Ovary (tissue), 9 donors: ENCODE results near the gene FAM3B. TPM values are rescaled to one million over a fixed set of nuclear protein-coding genes. Genes with fewer than 3 reads are reported as not detected.

ENCODE experiments used
- DNase-seq, 5 donors: peaks; one replicate each; pipeline ENCODE4 v3.0.0-alpha.2; 2019 to 2020
- H3K27ac ChIP-seq, 2 donors: fragments of 200-600 bp; one replicate each; pipeline versions ENCODE4 v1.5.1 to v1.8.0; 2019 to 2022
- H3K27me3 ChIP-seq: fragments of 200-600 bp; one replicate; pipeline ENCODE4 v1.8.0; 2022
- H3K36me3 ChIP-seq: fragments of 200-600 bp; sonication (generic); one replicate; pipeline ENCODE4 v1.5.1; 2019
- H3K4me1 ChIP-seq: one replicate; pipeline ENCODE4 v1.8.1; 2013; ENCODE audit warnings: mild to moderate bottlenecking, moderate library complexity; ENCODE audit not compliant: insufficient read depth
- H3K4me3 ChIP-seq: fragments of 200-600 bp; sonication (generic); one replicate; pipeline ENCODE4 v1.5.1; 2017
- H3K9me3 ChIP-seq, 2 donors: fragments of 200-600 bp in 1 of 2; sonication (generic) in 1 of 2; one replicate each; pipeline versions ENCODE4 v1.5.1 to v1.8.1; 2013 to 2019; ENCODE audit warnings: mild to moderate bottlenecking in 1 of 2, moderate library complexity in 1 of 2
- EP300 ChIP-seq: sonication (generic); formaldehyde crosslinking; IDR thresholded peaks from one replicate; pipeline ENCODE4 v1.6.1; 2017; ENCODE audit warnings: antibody characterized with exemption
- POLR2A ChIP-seq: fragments of 450-650 bp; IDR thresholded peaks from one replicate; pipeline ENCODE4 v1.6.1; 2017; ENCODE audit warnings: antibody characterized with exemption, mild to moderate bottlenecking, moderate library complexity
- WGBS, 3 donors: extraction: QIAGEN DNeasy Blood & Tissue Kit in 1 of 3; methylation state at CpG; one replicate each; pipeline versions ENCODE4 v1.1.5 to v1.1.7; 2013 to 2017; 5-methylcytosine and 5-hydroxymethylcytosine counted together
- intact Hi-C, 4 donors: fragments of 100-400 bp; cut with DNase I; formaldehyde crosslinking; loops; one replicate each; pipeline versions ENCODE4 v1.11.0 to v1.15.1; 2022 to 2023
- polyA plus RNA-seq, 2 donors: library from polyadenylated mRNA; stranded (reverse); fragments of 200-250 nt in 1 of 2; fragments of 350-450 nt in 1 of 2; fragmentation: Illumina TruSeq in 1 of 2; extraction: RNeasy Lipid Tissue Mini Kit (QIAGEN cat#74804) in 1 of 2; gene quantifications; one replicate each; pipeline ENCODE4 v1.2.3, GENCODE V29; 2013 to 2014
- total RNA-seq, 7 donors: library from RNA; depleted of rRNA in 2 of 7; stranded (reverse); fragments of >200 nt in 2 of 7; fragmentation: NEBNext Ultra II Directional in 3 of 7; extraction: Animal tissue kit (Norgen Biotek cat#: 25700) in 3 of 7; gene quantifications; one replicate each; pipeline versions ENCODE4 v1.1.0 to v1.2.4, GENCODE V29; 2016 to 2023
- TF ChIP-seq, protein P1 (sequence below), 3 donors: fragments of 450-650 bp in 2 of 3; fragments of 200-600 bp in 1 of 3; IDR thresholded peaks; one replicate each; pipeline versions ENCODE4 v1.5.1 to v1.8.0; 2016 to 2022; ENCODE audit warnings: antibody characterized with exemption in 3 of 3, mild to moderate bottlenecking in 1 of 3
- donor health status: DM: no; HTN: no; CAD: no; lungs with moderate emphysema.
- donor health status: DM: no; HTN: no; CAD: no.
- donor health status: Bipolar disorder and iron deficiency.
- donor health status: DM: yes; HTN: yes; CAD: no.
- donor health status: DM: no; HTN: no; CAD: no.
- donor health status: DM: yes; HTN: yes; CAD: no.

Gene FAM3B
- total and polyA plus RNA-seq, 9 donors, result 0.10 to 7.7 (median 1.0) TPM; not detected in 2

DNA sequence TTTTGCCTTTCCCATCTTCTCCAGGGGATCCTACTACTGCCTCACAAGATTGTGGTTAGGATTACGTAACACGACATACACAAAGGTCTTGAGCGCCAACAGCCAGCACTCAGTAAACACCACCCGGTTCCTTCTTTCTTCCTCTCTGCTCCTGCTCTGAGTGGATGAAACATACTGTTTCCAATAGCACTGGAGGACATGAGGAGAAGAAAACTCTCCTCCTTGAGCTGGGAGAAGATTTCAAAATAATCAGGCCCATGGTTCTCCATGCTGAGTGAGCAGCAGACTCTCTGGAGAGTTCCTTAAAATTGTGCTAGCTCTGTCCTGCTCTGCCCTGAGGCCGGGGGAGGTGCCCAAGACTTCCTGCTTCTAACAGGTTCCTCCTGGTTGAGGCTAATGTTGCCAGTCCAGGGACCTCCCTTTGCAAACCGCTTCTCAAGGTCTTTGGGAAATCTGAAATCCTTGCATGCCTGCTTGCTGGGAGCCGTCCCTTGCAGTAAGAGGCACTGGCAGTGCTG, 80.0 kb downstream of the FAM3B start:
- Histone ChIP-seq H3K27ac (no peak overlapping the region), H3K4me1 (no peaks in the 10 kb centered on the region), H3K27me3 (no peaks in the 10 kb centered on the region), H3K4me3 (no peak overlapping the region), H3K9me3 (no peaks in the 10 kb centered on the region), H3K36me3 (no peaks in the 10 kb centered on the region)
- no peak for DNase-seq
- intact Hi-C loops, result no loop called here
- TF ChIP-seq, protein P1, sequence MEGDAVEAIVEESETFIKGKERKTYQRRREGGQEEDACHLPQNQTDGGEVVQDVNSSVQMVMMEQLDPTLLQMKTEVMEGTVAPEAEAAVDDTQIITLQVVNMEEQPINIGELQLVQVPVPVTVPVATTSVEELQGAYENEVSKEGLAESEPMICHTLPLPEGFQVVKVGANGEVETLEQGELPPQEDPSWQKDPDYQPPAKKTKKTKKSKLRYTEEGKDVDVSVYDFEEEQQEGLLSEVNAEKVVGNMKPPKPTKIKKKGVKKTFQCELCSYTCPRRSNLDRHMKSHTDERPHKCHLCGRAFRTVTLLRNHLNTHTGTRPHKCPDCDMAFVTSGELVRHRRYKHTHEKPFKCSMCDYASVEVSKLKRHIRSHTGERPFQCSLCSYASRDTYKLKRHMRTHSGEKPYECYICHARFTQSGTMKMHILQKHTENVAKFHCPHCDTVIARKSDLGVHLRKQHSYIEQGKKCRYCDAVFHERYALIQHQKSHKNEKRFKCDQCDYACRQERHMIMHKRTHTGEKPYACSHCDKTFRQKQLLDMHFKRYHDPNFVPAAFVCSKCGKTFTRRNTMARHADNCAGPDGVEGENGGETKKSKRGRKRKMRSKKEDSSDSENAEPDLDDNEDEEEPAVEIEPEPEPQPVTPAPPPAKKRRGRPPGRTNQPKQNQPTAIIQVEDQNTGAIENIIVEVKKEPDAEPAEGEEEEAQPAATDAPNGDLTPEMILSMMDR (IDR thresholded peaks at IDR 0.05), result no peak
- TF ChIP-seq POLR2A, result no peak
- no peak for TF ChIP-seq EP300
- WGBS, 3 donors, result 44 to 52% (median 46%) methylated on average over 7 of the region's 7 CpGs

DNA sequence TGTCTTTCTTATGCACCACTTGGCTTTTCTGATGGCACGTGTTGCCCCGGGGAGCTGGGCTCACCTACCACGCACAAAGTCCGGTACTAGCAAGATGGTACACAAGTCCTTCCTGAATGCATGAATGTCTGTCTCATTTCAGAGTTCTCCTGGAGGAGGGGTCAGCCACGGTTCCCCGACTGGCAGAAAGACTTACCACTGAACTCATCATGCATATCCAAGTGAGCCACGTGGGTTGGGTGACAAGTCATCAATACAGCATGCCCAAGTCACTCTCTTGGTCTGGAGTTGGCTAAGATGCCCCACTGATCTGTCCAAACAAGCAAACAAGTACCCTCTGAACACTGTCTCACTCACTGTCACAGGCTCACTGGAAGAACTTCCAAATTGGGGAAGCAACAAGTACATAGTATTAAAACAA, 80.9 kb downstream of the FAM3B start:
- Histone ChIP-seq H3K9me3 (no peaks in the 10 kb centered on the region), H3K27ac (no peak overlapping the region), H3K36me3 (no peaks in the 10 kb centered on the region), H3K4me1 (no peaks in the 10 kb centered on the region), H3K27me3 (no peaks in the 10 kb centered on the region), H3K4me3 (no peak overlapping the region)
- no peak for DNase-seq
- TF ChIP-seq POLR2A (no peak), EP300 (no peak)
- TF ChIP-seq, protein P1 (IDR thresholded peaks at IDR 0.05), result no peak
- WGBS, 3 donors, result 89 to 91% (median 90%) methylated on average over 7 of the region's 7 CpGs
- intact Hi-C loops, result no loop called here

DNA sequence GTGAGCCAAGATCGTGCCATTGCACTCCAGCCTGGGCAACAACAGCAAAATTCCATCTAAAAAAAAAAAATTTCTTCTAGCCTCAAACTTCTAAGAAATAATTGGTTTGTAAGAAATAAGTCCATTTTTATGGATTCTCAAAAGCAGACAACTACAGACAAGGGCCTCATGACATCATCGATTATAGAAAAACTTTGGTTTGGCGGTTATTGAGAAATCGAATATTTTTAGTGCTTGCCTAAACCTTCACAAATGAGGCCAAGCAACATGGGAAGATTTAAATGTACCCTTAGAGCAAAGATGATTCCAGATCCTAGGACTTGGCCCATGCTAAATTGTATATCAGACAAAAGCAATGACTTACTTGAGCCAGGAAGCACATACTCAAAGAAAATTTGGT, 81.7 kb downstream of the FAM3B start:
- no peaks in the 10 kb centered on the region for H3K4me1 ChIP-seq
- 91 to 96% (median 94%) methylated on average over 4 of the region's 4 CpGs for WGBS, 3 donors
- no peak for DNase-seq
- no peaks in the 10 kb centered on the region for H3K36me3 ChIP-seq
- H3K4me3 ChIP-seq, result no peak overlapping the region
- no peaks in the 10 kb centered on the region for H3K27me3 ChIP-seq
- no peak overlapping the region for H3K27ac ChIP-seq
- TF ChIP-seq POLR2A (no peak), EP300 (no peak)
- TF ChIP-seq, protein P1 (IDR thresholded peaks at IDR 0.05), result no peak
- no peaks in the 10 kb centered on the region for H3K9me3 ChIP-seq
- intact Hi-C loops, result no loop called here

DNA sequence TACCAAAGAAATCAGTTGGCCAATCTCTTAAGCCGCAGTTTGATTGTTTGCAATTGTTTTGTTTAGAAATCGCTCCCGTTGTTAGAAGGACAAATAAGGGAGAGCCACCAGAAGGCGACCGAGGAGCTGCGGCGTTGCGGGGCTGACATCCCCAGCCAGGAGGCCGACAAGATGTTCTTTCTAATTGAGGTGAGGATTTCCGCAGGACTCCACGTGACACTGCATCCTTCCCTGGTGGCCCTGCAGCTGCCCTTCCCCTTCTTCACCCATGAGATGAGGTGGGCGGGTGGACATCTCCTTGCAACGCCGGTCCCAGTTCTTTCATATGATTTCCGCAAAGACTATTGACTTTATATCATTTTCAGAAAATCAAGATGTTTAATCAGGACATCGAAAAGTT, 82.2 kb downstream of the FAM3B start:
- H3K4me3 ChIP-seq, result no peak overlapping the region
- H3K4me1 ChIP-seq, result no peaks in the 10 kb centered on the region
- H3K9me3 ChIP-seq, result no peaks in the 10 kb centered on the region
- no peaks in the 10 kb centered on the region for H3K36me3 ChIP-seq
- H3K27ac ChIP-seq, result no peak overlapping the region
- DNase-seq, result no peak
- H3K27me3 ChIP-seq, result no peaks in the 10 kb centered on the region
- TF ChIP-seq, protein P1 (IDR thresholded peaks at IDR 0.05), result no peak
- TF ChIP-seq EP300 (no peak), POLR2A (no peak)
- intact Hi-C loops, result no loop called here
- 96 to 97% (median 96%) methylated on average over 16 of the region's 16 CpGs for WGBS, 3 donors
